Measurements from ENCODE around the gene SERINC2.

SERINC2 gene

DNA sequence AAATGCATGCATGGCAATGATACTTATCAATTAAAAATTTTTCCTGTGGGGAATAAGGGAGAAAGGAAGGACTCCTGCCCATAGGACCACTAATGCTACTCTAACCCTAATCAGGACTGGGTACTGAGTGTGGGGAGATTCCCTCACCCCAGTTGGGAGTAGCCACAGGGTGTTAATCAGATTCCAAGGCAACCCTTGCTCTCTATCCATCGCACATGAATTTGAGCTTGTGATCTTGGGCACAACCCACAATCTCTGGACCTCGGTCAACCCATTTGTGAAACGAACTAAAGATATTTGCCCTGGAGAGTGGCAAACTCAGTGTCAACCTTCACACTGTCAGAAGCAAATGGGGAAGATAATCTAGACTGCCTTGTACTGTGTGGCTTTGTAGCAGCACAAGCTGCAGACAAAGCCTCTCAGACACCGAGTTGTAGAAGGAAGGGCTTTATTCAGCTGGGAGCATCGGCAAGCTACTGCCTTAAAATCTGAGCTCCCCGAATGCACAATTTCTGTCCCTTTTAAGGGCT is 69.5 kb downstream of the SERINC2 start:
- Histone ChIP-seq H3K27ac (peak overlapping the region in 1 of 2 donors; percentile 58), H3K4me3 (no peak overlapping the region)
- TF ChIP-seq, protein P1, sequence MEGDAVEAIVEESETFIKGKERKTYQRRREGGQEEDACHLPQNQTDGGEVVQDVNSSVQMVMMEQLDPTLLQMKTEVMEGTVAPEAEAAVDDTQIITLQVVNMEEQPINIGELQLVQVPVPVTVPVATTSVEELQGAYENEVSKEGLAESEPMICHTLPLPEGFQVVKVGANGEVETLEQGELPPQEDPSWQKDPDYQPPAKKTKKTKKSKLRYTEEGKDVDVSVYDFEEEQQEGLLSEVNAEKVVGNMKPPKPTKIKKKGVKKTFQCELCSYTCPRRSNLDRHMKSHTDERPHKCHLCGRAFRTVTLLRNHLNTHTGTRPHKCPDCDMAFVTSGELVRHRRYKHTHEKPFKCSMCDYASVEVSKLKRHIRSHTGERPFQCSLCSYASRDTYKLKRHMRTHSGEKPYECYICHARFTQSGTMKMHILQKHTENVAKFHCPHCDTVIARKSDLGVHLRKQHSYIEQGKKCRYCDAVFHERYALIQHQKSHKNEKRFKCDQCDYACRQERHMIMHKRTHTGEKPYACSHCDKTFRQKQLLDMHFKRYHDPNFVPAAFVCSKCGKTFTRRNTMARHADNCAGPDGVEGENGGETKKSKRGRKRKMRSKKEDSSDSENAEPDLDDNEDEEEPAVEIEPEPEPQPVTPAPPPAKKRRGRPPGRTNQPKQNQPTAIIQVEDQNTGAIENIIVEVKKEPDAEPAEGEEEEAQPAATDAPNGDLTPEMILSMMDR (IDR thresholded peaks at IDR 0.05), result no peak
- no peak for DNase-seq (ENCODE audit: low spot score)

DNA sequence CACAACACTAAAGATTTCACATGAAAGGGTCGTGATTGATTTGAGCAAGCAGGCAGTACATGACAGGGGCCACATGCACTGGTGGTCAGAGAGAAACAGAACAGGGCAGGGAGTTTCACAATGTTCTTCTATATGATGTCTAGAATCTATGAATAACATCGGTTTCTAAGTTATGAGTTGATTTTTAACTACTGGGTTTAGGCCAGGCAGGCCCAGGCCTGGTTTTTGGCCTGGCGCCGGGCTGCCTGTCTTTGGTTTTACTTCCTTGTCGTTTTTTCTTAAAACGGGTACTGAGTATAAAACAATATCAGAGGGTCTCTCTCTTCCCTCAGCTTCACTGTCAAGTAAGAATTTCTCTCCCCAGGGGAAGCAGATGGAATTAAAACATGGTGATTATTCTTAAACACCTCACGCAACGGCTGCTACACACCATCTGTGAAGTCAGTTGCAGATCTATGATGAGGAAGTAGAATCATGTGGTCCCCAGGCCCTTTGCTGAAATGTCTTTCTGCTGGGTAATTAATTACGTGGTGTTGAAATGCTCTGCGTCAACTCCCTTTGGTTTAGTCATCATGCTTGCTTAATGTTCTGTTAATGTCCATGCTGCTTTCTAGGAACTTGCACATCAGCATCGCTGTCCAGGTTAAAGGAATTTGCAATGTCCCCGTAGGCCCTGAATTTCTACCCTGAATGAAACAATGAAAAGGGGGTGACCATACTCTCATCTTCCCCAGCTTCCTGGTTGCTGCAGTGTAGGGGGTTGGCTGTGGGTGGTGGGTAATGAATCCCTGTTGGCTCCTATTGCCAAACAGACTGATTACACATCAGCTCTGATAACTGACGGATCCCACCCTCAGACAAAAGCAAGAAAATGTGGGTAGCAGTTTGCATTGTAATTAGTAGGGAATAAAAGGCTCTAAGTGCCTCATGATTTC is 70.3 kb downstream of the SERINC2 start:
- no peak for DNase-seq (ENCODE audit: low spot score)
- no peak overlapping the region for H3K4me3 ChIP-seq
- H3K27ac ChIP-seq, result peak overlapping the region in 1 of 2 donors; percentile 58
- TF ChIP-seq, protein P1 (IDR thresholded peaks at IDR 0.05), result no peak

Measured in coronary artery (tissue), 2 donors.